ENCODE results near the gene ABHD6. TPM values are rescaled to one million over a fixed set of nuclear protein-coding genes. Genes with fewer than 3 reads are reported as not detected.
A peak's percentile ranks its signal among the peaks of the same experiment; 100 is the strongest.
"Not testable (repeated sequence)": the region's sequence is repeated elsewhere in the genome, so short reads cannot be mapped to it uniquely, and the experiment has no call there.

ABHD6 gene
- total RNA-seq, 1 donor: 5.1 TPM

GRCh38 chr3:58335652-58335947, 98.0 kb downstream of the ABHD6 start:
- H3K79me2 ChIP-seq (ENCODE audit: insufficient read depth, low read length): peaks cover 52% of the 10 kb centered on the region
- peaks cover 30% of the 10 kb centered on the region for H3K4me1 ChIP-seq (ENCODE audit: insufficient read depth, low read length)
- H3K4me3 ChIP-seq (ENCODE audit: insufficient read depth, low read length): peak overlapping the region; percentile 51
- H4K20me1 ChIP-seq (ENCODE audit: insufficient read depth, low read length): no peaks in the 10 kb centered on the region
- no peaks in the 10 kb centered on the region for H3K9me3 ChIP-seq (ENCODE audit: low read depth, low read length)
- no peaks in the 10 kb centered on the region for H3K36me3 ChIP-seq (ENCODE audit: insufficient read depth, low read length)
- H3K27me3 ChIP-seq (ENCODE audit: insufficient read depth, low read length): no peaks in the 10 kb centered on the region
- H3K27ac ChIP-seq (ENCODE audit: low read depth, low read length): peak overlapping the region; percentile 96
- no peak for TF ChIP-seq CTCF (IDR thresholded peaks at IDR 0.05; ENCODE audit: extremely low read depth, low read depth, low read length)
- peak overlapping the region; percentile 16 for H2AFZ ChIP-seq (ENCODE audit: low read length)
- H3K4me2 ChIP-seq (ENCODE audit: insufficient read depth, low read length): peak overlapping the region; percentile 94
- DNase-seq (ENCODE audit: insufficient read length, low spot score, missing footprints): peak; percentile 64

- no peak for TF ChIP-seq CTCF (IDR thresholded peaks at IDR 0.05; ENCODE audit: extremely low read depth, low read depth, low read length)
- peaks cover 59% of the 10 kb centered on the region for H3K79me2 ChIP-seq (ENCODE audit: insufficient read depth, low read length)
- H3K36me3 ChIP-seq (ENCODE audit: insufficient read depth, low read length): no peaks in the 10 kb centered on the region
- peaks cover 34% of the 10 kb centered on the region for H3K4me1 ChIP-seq (ENCODE audit: insufficient read depth, low read length)
- no peaks in the 10 kb centered on the region for H3K9me3 ChIP-seq (ENCODE audit: low read depth, low read length)
- H4K20me1 ChIP-seq (ENCODE audit: insufficient read depth, low read length): no peaks in the 10 kb centered on the region
- H3K4me2 ChIP-seq (ENCODE audit: insufficient read depth, low read length): peak overlapping the region; percentile 35
- H2AFZ ChIP-seq (ENCODE audit: low read length): no peak overlapping the region
- H3K4me3 ChIP-seq (ENCODE audit: insufficient read depth, low read length): no peak overlapping the region
- H3K27ac ChIP-seq (ENCODE audit: low read depth, low read length): peak overlapping the region; percentile 31
- H3K27me3 ChIP-seq (ENCODE audit: insufficient read depth, low read length): no peaks in the 10 kb centered on the region
- peak; percentile 79 for DNase-seq (ENCODE audit: insufficient read length, low spot score, missing footprints)
Observed at GRCh38 chr3:58336135-58336882, 98.7 kb downstream of the ABHD6 start.

DNA sequence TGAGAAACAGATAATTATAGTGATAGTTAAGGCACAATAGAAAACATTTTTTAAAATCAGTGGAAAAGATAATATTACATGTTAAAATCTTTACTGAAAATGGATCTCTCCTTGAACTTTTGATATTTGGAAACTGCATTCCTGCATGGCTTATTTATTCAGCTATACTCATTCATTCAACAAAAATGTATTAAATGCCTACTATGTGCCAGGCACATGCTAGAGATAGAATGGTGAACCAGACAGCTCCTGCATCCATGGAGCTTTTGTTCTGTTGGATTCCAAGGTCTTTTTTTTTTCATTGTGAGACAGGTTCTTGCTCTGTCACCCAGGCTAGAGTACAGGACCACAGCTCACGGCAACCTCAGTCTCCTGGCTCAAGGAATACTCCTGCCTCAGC, 99.6 kb downstream of the ABHD6 start:
- no peak overlapping the region for H2AFZ ChIP-seq (ENCODE audit: low read length)
- no peaks in the 10 kb centered on the region for H3K27me3 ChIP-seq (ENCODE audit: insufficient read depth, low read length)
- H3K9me3 ChIP-seq (ENCODE audit: low read depth, low read length): no peaks in the 10 kb centered on the region
- no peak overlapping the region for H3K4me3 ChIP-seq (ENCODE audit: insufficient read depth, low read length)
- no peak for DNase-seq (ENCODE audit: insufficient read length, low spot score, missing footprints)
- no peak overlapping the region for H3K4me2 ChIP-seq (ENCODE audit: insufficient read depth, low read length)
- H3K27ac ChIP-seq (ENCODE audit: low read depth, low read length): no peak overlapping the region
- peaks cover 37% of the 10 kb centered on the region for H3K4me1 ChIP-seq (ENCODE audit: insufficient read depth, low read length)
- no peak for TF ChIP-seq CTCF (IDR thresholded peaks at IDR 0.05; ENCODE audit: extremely low read depth, low read depth, low read length)
- peaks cover 61% of the 10 kb centered on the region for H3K79me2 ChIP-seq (ENCODE audit: insufficient read depth, low read length)
- H3K36me3 ChIP-seq (ENCODE audit: insufficient read depth, low read length): no peaks in the 10 kb centered on the region
- H4K20me1 ChIP-seq (ENCODE audit: insufficient read depth, low read length): no peaks in the 10 kb centered on the region

- not testable (repeated sequence) for H3K4me2 ChIP-seq (ENCODE audit: insufficient read depth, low read length); H3K9me3 ChIP-seq (ENCODE audit: low read depth, low read length); H4K20me1 ChIP-seq (ENCODE audit: insufficient read depth, low read length); H3K27me3 ChIP-seq (ENCODE audit: insufficient read depth, low read length); H3K27ac ChIP-seq (ENCODE audit: low read depth, low read length); DNase-seq (ENCODE audit: insufficient read length, low spot score, missing footprints); H3K4me3 ChIP-seq (ENCODE audit: insufficient read depth, low read length); H3K36me3 ChIP-seq (ENCODE audit: insufficient read depth, low read length); H2AFZ ChIP-seq (ENCODE audit: low read length)
- H3K79me2 ChIP-seq (ENCODE audit: insufficient read depth, low read length): peaks cover 65% of the 10 kb centered on the region
- peaks cover 29% of the 10 kb centered on the region for H3K4me1 ChIP-seq (ENCODE audit: insufficient read depth, low read length)
Observed at GRCh38 chr3:58339146-58339545, 101.6 kb downstream of the ABHD6 start.
